Transverse colon (tissue), 4 donors: Measurements from ENCODE around the gene NEURL1.

Experiments used
- CTCF ChIP-seq, 5 experiments: fragments of 200-600 bp in 3 of 5; fragments of 450-650 bp in 2 of 5; sonication (generic) in 3 of 5; IDR thresholded peaks; 1 replicate in 2 of 5; 2 replicates in 3 of 5; pipeline ENCODE4 v1.5.1; 2016 to 2017; ENCODE audit warnings: antibody characterized with exemption in 5 of 5, inconsistent platforms in 3 of 5, mild to moderate bottlenecking in 2 of 5, moderate library complexity in 1 of 5
- EP300 ChIP-seq: sonication (generic); formaldehyde crosslinking; IDR thresholded peaks from one replicate; pipeline ENCODE4 v1.6.1; 2017; ENCODE audit warnings: antibody characterized with exemption, low read depth
- POLR2A ChIP-seq: fragments of 450-650 bp; IDR thresholded peaks from one replicate; pipeline ENCODE4 v1.6.1; 2016; ENCODE audit warnings: antibody characterized with exemption, mild to moderate bottlenecking, moderate library complexity
- POLR2AphosphoS5 ChIP-seq, 3 donors: sonication (generic); formaldehyde crosslinking; IDR thresholded peaks; one replicate each; pipeline ENCODE4 v1.6.1; 2016; ENCODE audit warnings: antibody characterized with exemption in 3 of 3

GRCh38 chr10:103492655-103493261 lies 747 bp upstream of the NEURL1 start:
- no peak for TF ChIP-seq CTCF (IDR thresholded peaks at IDR 0.05)
- TF ChIP-seq POLR2A: no peak
- no peak for TF ChIP-seq POLR2AphosphoS5 (IDR thresholded peaks at IDR 0.05)
- no peak for TF ChIP-seq EP300
